Measurements from ENCODE around the gene GSAP. TPM values are rescaled to one million over a fixed set of nuclear protein-coding genes. Genes with fewer than 3 reads are reported as not detected.

GSAP gene
- polyA plus RNA-seq, 1 of the 3 experiments (the other 2 are of a cell fraction) = 5.9 TPM

DNA sequence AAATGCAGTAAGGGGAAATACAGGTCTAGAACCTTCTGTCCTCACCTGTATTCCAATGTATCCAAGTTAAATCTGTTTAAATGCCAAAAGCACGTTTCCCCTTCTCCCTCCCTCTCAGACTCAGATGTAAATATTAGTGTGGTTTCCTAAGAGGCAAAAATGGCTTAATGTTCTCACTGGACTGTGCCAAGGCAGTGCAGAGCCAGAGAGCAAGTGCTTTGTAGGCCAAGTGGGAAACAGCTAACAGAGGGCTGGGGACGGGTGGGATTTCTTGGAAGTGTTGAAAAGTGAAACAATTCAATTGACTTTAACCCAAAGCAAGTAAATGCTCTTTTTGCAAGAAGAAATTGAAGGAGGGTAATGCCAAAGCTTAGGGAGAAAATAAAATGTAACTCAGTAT is 103.1 kb downstream of the GSAP start:
- no peaks in the 10 kb centered on the region for H3K79me2 ChIP-seq (ENCODE audit: insufficient read depth)
- H4K20me1 ChIP-seq (ENCODE audit: insufficient read depth) = no peaks in the 10 kb centered on the region
- H3F3A ChIP-seq (replicated peaks; ENCODE audit: insufficient read depth) = no peaks in the 10 kb centered on the region
- 63% methylated on average over 2 of the region's 2 CpGs for WGBS (ENCODE audit: low lambda C conversion rate)
- H3K27ac ChIP-seq (ENCODE audit: low read depth in 2 of 2, low read length in 1 of 2) = no peak overlapping the region
- peaks cover 0 to 5% of the 10 kb centered on the region in 2 experiments; a peak in 1 of 4 replicates for H3K4me1 ChIP-seq (ENCODE audit: control insufficient read depth in 1 of 2, insufficient read depth in 2 of 2, low read depth in 1 of 2, low read length in 1 of 2)
- H3K9me3 ChIP-seq = no peaks in the 10 kb centered on the region
- H2AFZ ChIP-seq (ENCODE audit: low read depth) = no peak overlapping the region
- H3K27me3 ChIP-seq (ENCODE audit: insufficient read depth) = no peaks in the 10 kb centered on the region
- H3K9me2 ChIP-seq = no peaks in the 10 kb centered on the region
- ChIA-PET POLR2A (no interaction called here), CTCF (interaction anchor here (1.3 kb wide), 1 partner anchor 19 kb away, joined by 5 read pairs; no protein-coding TSS in a partner anchor)
- peaks cover 0 to 28% of the 10 kb centered on the region in 2 experiments for H3K36me3 ChIP-seq (replicated peaks in 1 of 2; ENCODE audit: control insufficient read depth in 1 of 2, insufficient read depth in 2 of 2, low read length in 1 of 2)
- no peak overlapping the region for H3K4me2 ChIP-seq
- H3K9ac ChIP-seq = no peak overlapping the region
- TF ChIP-seq SMC3 (IDR thresholded peaks at IDR 0.05; ENCODE audit: low read depth, low read length) = no peak
- no peak for TF ChIP-seq ELF1 (IDR thresholded peaks at IDR 0.05)
- TF ChIP-seq NFIC (IDR thresholded peaks at IDR 0.05; ENCODE audit: borderline replicate concordance) = no peak
- TF ChIP-seq RCOR1 (IDR thresholded peaks at IDR 0.05; ENCODE audit: low read length) = no peak
- no peak overlapping the region for H3K4me3 ChIP-seq (ENCODE audit: low read depth in 2 of 2, low read length in 1 of 2)
- no peak for DNase-seq

DNA sequence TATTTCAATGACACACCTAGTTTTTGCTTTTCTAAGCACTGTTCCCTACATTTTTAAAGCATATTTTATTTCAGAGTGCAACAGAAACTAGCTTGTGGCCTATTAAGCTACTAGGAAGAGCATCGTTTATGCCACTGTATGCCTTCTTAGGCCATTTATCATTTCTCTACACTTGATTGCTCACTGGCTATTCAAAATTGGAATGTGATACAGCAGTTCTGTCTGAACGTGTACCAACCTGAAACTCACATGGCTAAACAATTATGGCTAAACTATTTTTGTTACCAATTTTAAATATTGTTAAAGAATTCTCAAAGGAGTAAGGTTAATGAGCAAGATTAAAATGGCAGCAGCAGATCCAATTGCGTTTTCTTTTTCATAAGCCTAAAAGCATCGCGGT is 105.2 kb downstream of the GSAP start:
- Histone ChIP-seq H3K36me3 (replicated peaks in 1 of 2; ENCODE audit: control insufficient read depth in 1 of 2, insufficient read depth in 2 of 2, low read length in 1 of 2) (peaks cover 0 to 28% of the 10 kb centered on the region in 2 experiments), H3K4me2 (no peak overlapping the region), H3K4me3 (ENCODE audit: low read depth in 2 of 2, low read length in 1 of 2) (no peak overlapping the region), H3K4me1 (ENCODE audit: control insufficient read depth in 1 of 2, insufficient read depth in 2 of 2, low read depth in 1 of 2, low read length in 1 of 2) (peaks cover 0 to 5% of the 10 kb centered on the region in 2 experiments; a peak in 1 of 4 replicates), H3K9ac (no peak overlapping the region), H3K79me2 (ENCODE audit: insufficient read depth) (no peaks in the 10 kb centered on the region), H3K27me3 (ENCODE audit: insufficient read depth) (no peaks in the 10 kb centered on the region), H3F3A (replicated peaks; ENCODE audit: insufficient read depth) (no peaks in the 10 kb centered on the region), H2AFZ (ENCODE audit: low read depth) (no peak overlapping the region), H3K27ac (ENCODE audit: low read depth in 2 of 2, low read length in 1 of 2) (no peak overlapping the region), H4K20me1 (ENCODE audit: insufficient read depth) (no peaks in the 10 kb centered on the region), H3K9me2 (no peaks in the 10 kb centered on the region), H3K9me3 (no peaks in the 10 kb centered on the region)
- TF ChIP-seq RCOR1 (IDR thresholded peaks at IDR 0.05; ENCODE audit: low read length) = no peak
- TF ChIP-seq RFX5 (IDR thresholded peaks at IDR 0.05; ENCODE audit: low read length) = no peak
- TF ChIP-seq FOSL2 (IDR thresholded peaks at IDR 0.05; ENCODE audit: borderline replicate concordance, low read depth) = no peak
- TF ChIP-seq, protein P1, sequence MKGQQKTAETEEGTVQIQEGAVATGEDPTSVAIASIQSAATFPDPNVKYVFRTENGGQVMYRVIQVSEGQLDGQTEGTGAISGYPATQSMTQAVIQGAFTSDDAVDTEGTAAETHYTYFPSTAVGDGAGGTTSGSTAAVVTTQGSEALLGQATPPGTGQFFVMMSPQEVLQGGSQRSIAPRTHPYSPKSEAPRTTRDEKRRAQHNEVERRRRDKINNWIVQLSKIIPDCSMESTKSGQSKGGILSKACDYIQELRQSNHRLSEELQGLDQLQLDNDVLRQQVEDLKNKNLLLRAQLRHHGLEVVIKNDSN (IDR thresholded peaks at IDR 0.05; ENCODE audit: borderline replicate concordance, low read depth) = no peak
- no peak for TF ChIP-seq TCF12 (IDR thresholded peaks at IDR 0.05)
- TF ChIP-seq SIN3A (IDR thresholded peaks at IDR 0.05; ENCODE audit: borderline replicate concordance, low read depth, low read length) = no peak
- TF ChIP-seq EP300 (IDR thresholded peaks at IDR 0.05; ENCODE audit: borderline replicate concordance in 1 of 2, low read depth in 1 of 2, low read length in 1 of 2) = no peak
- TF ChIP-seq RAD21 (IDR thresholded peaks at IDR 0.05; ENCODE audit: low read length) = no peak
- no peak for TF ChIP-seq MXI1 (IDR thresholded peaks at IDR 0.05; ENCODE audit: low read depth, low read length)
- TF ChIP-seq, protein P2, sequence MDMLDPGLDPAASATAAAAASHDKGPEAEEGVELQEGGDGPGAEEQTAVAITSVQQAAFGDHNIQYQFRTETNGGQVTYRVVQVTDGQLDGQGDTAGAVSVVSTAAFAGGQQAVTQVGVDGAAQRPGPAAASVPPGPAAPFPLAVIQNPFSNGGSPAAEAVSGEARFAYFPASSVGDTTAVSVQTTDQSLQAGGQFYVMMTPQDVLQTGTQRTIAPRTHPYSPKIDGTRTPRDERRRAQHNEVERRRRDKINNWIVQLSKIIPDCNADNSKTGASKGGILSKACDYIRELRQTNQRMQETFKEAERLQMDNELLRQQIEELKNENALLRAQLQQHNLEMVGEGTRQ (IDR thresholded peaks at IDR 0.05; ENCODE audit: borderline replicate concordance, low read depth, low read length) = no peak
- TF ChIP-seq, protein P3, sequence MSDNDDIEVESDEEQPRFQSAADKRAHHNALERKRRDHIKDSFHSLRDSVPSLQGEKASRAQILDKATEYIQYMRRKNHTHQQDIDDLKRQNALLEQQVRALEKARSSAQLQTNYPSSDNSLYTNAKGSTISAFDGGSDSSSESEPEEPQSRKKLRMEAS (IDR thresholded peaks at IDR 0.05; ENCODE audit: low read depth) = no peak
- TF ChIP-seq FOXJ3 (CRISPR knock-in tag; IDR thresholded peaks at IDR 0.05) = no peak
- TF ChIP-seq YY1 (IDR thresholded peaks at IDR 0.05; ENCODE audit: low read depth) = no peak
- TF ChIP-seq ELF1 (IDR thresholded peaks at IDR 0.05) = no peak
- DNase-seq = no peak
- CTCF ChIA-PET = no interaction called here
- WGBS (ENCODE audit: low lambda C conversion rate) = 88% methylated on average over 5 of the region's 5 CpGs
- POLR2A ChIA-PET = no interaction called here
